Lower leg skin (tissue), 4 donors: ENCODE results near the gene THBS3. TPM values are rescaled to one million over a fixed set of nuclear protein-coding genes. Genes with fewer than 3 reads are reported as not detected.

Source experiments
- DNase-seq, 2 donors: peaks; one replicate each; pipeline ENCODE4 v3.0.0-alpha.2; 2019; ENCODE audit warnings: low spot score in 2 of 2
- H3K4me3 ChIP-seq: fragments of 200-600 bp; sonication (generic); 2 replicates; pipeline ENCODE4 v1.5.1; 2017; ENCODE audit warnings: mild to moderate bottlenecking, low read depth; ENCODE audit not compliant: poor library complexity, severe bottlenecking
- CTCF ChIP-seq, 3 donors: fragments of 450-650 bp; IDR thresholded peaks; one replicate each; pipeline ENCODE4 v1.5.1; 2016; ENCODE audit warnings: antibody characterized with exemption in 3 of 3, mild to moderate bottlenecking in 3 of 3, moderate library complexity in 2 of 3
- POLR2A ChIP-seq, 2 donors: fragments of 450-650 bp; IDR thresholded peaks; one replicate each; pipeline ENCODE4 v1.6.1; 2016 to 2017; ENCODE audit warnings: antibody characterized with exemption in 2 of 2, mild to moderate bottlenecking in 1 of 2, moderate library complexity in 1 of 2
- WGBS, 2 donors: methylation state at CpG; one replicate each; pipeline ENCODE4 v1.1.5; 2018; 5-methylcytosine and 5-hydroxymethylcytosine counted together
- intact Hi-C: fragments of 100-400 bp; cut with DNase I; formaldehyde crosslinking; loops from one replicate; pipeline ENCODE4 v1.15.0; 2023; ENCODE audit warnings: low total_unique reads
- total RNA-seq, 4 donors: library from RNA; depleted of rRNA; stranded (reverse); fragments of >200 nt; gene quantifications; one replicate each; pipeline ENCODE4 v1.1.0, GENCODE V29; 2016

The THBS3 gene
- total RNA-seq, 4 donors from 2014 or later: 15.6 to 26.6 (median 20.2) TPM

- peak within 1 kb of the TSS; percentile 87 for H3K4me3 ChIP-seq
- intact Hi-C loops: no loop called here
- no peak for TF ChIP-seq POLR2A (IDR thresholded peaks at IDR 0.05)
- TF ChIP-seq CTCF (IDR thresholded peaks at IDR 0.05): no peak
- peak; percentile 87 to 98 for DNase-seq
- WGBS, 2 donors: 0% methylated on average over 15 to 62 of the region's 64 CpGs
Measured at GRCh38 chr1:155208541-155209311, 1.0 kb upstream of the THBS3 start, which contains the start of gene MTX1. Gene MTX1, plus strand, starts transcription at chr1:155208695. Its CDS starts 110 bp downstream, at chr1:155208805.

DNA sequence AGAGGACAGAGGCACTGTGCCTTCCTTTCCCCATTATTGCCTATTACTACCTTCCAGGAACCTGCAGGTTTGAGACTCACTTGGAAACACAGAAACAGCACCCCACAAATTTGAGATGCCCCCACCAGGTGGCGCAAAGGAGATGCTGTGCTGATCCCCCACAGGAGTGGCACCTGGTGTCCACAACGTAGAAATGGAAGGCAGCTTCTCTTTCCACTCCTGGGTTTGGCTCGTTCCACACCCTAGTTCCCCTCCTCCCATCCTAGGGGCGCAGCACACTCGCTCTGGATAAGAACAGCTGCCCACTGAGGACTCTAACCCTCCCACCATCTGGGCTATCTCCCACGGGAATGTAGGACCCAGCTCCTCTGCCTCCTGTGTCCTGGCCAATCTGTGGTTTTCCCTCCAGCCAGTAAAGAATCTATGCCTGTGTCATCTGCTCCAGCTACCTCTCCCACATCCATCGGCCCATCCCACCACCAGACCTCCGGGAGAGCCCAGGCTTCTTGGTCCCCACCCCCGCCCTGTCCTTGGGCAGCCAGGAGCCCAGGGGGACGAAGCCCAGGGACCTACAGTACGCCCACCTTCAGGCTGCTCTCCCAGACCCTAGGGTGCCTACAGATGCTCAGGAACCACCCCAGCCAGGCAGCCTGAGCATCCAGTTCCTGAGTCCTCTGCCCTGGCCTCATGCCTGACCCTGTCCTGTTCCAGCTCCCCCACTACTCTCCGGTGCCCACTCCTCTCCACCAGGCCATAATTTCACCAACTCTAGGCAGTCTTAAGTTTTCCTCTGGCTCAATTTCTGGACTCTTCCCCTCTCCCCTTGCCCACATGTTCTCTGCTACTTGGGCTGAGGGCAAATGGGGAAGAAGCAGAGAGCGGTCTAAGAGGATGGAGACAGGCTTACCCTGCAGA lies 549 bp downstream of the THBS3 start:
- no peak for TF ChIP-seq POLR2A (IDR thresholded peaks at IDR 0.05)
- peak in 1 of 3 donors; percentile 34 for TF ChIP-seq CTCF (IDR thresholded peaks at IDR 0.05)
- H3K4me3 ChIP-seq: no peak overlapping the region
- intact Hi-C loops: no loop called here
- WGBS, 2 donors: 15 to 18% methylated on average over 13 of the region's 13 CpGs
- peak; percentile 84 to 96 for DNase-seq

DNA sequence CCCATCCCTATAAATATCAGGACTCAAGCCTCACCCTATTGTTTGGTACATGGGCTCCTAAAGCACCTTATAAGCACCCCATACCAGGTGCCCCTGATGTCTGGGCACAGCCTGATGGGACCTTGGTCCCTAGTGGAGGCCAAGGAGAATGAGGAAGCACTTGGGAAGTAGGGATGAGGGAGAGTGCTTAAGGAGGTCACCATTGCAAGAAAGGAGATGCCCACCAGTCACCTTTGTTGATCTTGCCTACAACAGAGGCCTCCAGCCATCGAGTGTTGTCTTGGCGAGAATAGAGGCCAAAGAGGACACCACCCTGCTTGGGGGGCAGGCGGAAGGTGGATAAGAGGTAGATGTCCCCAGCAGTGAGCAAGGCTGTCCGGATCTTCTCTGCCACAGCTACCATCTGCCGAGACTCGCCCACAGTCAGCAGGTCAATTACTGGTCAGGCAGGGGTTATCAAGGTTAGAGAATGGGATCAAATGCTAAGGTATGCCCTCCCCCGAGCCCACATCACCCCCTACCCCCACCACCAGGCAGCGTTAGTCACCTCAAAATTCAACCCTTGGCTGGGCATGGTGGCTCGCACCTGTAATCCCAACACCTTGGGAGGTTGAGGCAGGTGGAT lies 1.6 kb downstream of the THBS3 start:
- WGBS, 2 donors: 74 to 76% methylated on average over 9 of the region's 9 CpGs
- DNase-seq: no peak
- intact Hi-C loops: no loop called here
- no peak for TF ChIP-seq POLR2A (IDR thresholded peaks at IDR 0.05)
- no peak for TF ChIP-seq CTCF (IDR thresholded peaks at IDR 0.05)
- no peak overlapping the region for H3K4me3 ChIP-seq

DNA sequence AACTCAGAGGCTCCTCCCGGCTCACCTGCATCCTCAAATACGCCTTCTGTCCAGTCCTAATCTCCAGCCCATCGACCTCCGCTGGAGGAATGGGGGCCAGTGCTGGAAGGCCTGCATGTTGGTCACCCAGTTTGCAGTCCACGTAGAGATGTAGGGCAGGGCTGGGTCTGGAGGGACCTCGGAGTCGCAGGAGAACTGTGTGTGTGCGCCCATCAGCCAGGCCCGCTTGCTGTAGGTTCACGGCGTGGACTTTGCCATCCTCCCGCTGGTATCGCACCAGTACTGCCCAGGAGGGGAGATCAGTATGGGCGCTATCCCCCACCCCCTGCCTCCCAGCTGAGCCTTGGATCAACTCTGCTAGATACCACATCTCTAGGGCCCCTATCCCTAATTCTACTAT lies 2.7 kb downstream of the THBS3 start:
- intact Hi-C loops: no loop called here
- WGBS, 2 donors: 95 to 97% methylated on average over 14 of the region's 14 CpGs
- no peak for DNase-seq
- TF ChIP-seq CTCF (IDR thresholded peaks at IDR 0.05): no peak
- no peak for TF ChIP-seq POLR2A (IDR thresholded peaks at IDR 0.05)
- H3K4me3 ChIP-seq: no peak overlapping the region

GRCh38 chr1:155202731-155203515 lies 4.8 kb downstream of the THBS3 start:
- WGBS, 2 donors: 88% methylated on average over 18 to 19 of the region's 19 CpGs
- TF ChIP-seq CTCF (IDR thresholded peaks at IDR 0.05) (no peak), POLR2A (IDR thresholded peaks at IDR 0.05) (no peak)
- intact Hi-C loops: no loop called here
- no peak for DNase-seq
- no peak overlapping the region for H3K4me3 ChIP-seq
